HG02943 (cell line): ENCODE measurements around the gene GPS2.

Source experiments
- ATAC-seq: cut with Tn5 transposase; IDR thresholded peaks from one replicate; pipeline ENCODE4 v1.9.1; 2021; ENCODE audit warnings: mild to moderate bottlenecking, low read depth, moderate library complexity; ENCODE audit not compliant: unreplicated experiment

Gene GPS2

DNA sequence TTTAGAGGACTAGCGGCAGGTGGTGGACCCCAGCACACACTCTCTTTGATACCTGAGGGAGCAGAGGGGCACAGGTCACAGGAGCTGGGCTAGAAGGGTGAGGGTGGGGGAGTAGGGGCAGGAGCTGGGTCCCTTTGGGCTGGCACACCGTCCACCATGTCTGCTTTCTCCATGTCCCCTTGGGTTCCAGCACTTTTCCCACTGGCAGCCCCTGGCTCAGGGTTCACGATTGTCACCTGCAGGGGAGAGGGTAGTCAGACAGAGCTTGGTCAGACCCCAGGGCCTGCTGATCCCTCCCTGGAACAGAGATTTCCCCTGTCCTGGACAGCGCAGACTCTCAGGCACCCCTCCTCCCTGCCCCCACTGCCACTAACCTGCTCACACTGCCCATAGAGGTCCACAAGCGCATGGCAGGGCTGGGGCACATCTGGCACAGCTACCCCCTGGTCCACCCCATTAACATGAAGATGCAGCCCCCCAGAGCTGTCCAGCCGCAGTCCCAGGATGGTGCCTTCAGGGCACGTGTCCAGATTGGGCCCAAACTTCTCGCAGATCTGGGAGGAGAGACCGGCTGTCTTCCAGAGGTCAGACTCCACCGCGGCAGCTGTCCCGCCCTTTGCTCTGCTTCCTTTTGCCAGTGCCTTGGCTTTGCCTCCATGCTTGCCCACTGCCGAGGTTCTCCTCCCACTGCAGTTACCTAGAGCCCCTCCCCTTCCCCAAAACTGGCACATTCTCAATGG, 3.1 kb upstream of the GPS2 start:
- ATAC-seq, result no peak

DNA sequence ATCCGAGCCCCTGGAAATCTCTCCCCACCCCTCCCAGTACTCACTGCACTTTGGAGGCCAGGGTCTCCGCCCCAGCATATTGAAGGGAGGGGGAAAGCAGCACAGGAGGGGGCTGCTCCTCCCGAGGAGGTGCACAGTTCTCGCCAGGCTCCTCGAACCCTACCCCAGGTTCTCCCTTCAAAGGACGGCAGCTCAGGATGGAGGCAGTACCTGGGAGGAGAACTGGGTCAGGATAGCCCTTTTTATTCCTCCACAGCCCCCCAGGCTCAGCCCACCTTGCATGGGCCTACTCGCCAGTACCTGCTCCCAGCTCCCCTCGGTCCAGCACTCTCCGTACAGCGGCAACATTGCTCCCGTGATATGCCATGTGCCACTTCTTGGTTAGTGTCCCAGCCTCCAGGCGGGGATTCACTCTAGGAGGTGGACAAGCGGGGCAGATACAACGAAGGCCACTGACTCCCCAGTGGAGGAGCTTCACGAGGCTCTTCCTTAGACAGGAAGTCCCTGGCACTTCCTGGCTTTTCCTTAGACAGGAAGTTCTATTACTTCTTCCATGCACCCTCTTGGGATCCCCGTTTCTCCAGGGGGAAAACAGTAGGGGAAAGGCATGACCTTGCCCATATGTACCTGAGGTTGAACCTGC, 2.1 kb upstream of the GPS2 start:
- no peak for ATAC-seq

DNA sequence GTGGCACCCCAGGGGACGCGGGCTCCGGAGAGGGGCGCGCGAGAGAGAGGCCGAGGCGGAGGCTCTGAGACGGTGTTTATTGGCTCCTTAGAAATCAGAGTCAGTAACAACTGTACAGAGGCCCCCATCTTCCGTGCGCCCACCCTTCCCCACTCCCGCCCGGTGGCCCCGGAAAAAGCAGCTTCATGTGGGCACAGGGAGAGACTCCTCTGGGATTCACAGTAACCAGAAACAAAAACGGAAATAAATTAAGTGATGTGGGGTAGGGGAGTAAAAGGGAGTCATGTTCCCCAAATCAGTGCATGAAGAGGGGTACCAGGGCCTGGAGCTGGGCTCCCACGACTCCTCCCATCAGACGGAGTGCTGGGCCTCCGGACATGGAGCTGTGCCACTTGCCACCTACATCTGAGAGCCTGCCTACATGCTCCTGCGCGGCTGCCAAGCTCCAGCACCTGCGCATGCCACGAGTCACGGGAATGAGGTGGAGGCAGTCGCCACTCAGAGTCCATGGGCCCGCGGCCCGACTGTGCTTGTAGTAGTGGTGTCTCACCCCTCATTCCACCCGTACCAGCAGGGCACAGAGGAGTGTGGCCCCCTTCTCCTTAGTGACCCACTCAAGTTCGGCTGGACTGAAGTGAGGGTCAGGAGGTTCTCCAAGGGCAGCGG, 543 bp upstream of the GPS2 start:
- ATAC-seq, result no peak

DNA sequence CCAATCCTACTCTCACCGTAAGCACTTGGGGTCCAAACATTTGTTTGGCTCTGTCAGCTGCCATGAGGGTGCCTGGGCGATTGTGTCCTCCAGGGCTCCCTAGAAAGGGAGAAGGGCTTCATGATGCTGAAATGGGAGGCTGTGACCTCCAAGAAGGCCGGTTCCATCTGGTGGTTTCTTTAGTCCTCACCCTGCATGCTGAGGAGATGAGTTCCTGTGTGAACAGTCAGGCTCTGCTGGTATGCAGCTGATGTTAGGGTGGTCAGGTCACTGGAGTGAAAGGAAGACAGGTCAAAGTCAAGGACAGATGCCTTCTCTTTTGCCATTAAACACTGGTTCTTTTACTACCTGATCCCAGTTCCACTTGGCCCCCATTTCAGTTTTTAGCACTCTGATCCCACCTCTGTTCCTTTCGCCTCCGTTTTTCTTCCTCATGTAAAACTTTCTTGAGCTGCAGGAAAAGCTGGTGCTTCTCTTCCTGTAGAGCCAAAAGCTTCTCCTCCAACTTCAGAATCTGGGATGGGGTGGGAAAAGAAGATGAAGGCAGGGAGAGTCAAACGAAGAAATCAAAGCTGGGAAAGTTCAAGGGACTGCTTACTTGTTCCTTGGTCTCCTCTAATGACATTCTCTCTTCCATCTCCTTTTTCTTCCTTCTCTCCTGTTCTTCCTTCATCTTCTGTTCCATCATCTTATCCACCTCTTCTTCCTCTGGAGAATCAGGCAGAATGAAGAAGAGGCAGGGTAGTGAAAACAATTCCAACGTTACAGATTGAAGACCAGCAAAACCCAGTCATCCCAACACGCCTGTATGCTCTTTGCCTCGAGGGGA, 1.1 kb downstream of the GPS2 start:
- no peak for ATAC-seq

DNA sequence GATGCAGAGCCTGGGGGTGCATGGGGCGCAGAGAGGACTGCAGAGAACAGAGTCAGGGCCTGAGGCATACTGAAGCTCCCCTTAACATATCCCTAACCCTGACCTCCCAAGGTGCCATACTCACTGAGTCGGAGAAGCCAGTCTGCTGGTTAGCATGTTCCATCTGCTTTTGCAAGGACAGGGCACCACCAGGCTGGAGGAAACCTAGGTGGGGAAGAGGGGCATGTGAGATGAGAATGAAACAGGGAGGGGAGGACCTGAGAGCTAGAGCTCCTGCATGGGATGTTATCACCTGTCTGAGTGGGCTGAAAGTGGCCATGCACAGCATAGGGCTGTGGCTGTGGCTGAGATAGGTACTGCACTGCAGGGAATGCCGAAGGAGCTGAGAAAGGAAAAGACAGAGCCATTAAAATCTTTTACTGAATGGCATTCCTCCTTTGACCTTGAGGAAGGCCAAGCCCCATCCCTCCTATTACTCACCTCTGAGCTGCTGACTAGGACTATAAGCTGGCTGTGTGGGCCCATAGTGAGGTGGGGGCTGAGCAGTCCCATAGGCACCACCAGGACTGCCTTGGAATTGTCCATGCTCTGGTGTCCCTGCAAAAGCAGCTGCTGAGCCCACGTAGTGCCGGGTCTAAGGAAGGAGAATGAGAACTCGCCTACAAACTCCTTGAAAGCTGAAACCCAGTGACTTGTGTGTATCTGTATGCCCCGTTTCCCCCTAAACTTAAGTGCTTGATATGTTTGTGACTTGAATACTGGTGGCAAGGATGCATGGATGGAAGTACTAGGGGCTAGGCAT, 1.9 kb downstream of the GPS2 start:
- ATAC-seq, result no peak

DNA sequence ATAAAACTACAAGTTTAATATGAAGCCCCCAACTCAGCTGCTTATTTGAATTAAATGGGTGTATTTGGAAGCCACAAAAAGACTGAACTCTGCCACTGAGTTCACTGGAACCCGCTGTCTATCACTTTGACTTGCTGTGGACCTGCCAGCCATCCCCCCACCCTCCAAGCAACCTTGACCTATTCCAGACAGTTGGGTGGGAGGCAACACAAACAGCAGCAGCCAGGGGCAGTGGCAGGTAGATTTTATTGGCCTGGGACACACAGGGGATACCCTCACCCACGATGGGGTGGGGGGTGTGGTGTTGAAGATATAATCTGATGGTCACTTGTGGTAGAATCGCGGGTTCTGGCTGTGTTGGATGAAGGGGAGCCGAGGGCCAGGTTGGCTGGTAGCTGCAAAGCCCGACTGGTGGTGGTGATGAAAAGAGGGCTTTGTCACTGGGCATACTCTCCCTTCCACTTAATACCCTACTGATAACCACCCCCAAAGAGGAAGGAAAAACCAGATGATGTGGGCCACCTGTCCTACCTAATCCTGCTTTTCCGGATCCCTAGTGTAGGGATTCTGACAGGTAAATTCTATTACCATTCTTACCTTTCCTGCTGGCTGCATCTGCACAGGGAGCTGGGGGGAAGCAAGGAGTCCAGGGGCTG, 2.6 kb downstream of the GPS2 start:
- ATAC-seq, result no peak

DNA sequence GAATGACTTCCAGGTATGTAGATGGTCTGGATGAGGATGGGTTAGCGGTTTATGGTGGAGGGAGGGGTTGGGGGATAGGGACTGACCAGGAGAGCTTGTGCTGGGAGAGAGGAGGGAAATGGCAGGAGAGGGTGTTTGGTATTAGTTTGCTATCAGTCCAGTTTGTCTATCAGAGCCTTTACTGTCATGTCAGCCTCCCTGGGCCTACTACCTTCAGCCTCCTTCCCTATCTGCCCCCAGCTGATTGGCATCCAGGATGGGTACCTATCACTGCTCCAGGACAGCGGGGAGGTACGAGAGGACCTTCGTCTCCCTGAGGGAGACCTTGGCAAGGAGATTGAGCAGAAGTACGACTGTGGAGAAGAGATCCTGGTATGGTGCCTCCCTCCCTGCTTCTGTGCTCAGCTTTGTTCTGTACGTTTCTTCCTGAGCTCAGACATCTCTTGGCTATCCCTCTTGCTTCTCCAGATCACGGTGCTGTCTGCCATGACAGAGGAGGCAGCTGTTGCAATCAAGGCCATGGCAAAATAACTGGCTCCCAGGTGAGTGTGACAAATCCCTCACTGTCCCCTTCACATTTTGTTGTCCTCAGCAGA, 4.0 kb downstream of the GPS2 start:
- no peak for ATAC-seq

DNA sequence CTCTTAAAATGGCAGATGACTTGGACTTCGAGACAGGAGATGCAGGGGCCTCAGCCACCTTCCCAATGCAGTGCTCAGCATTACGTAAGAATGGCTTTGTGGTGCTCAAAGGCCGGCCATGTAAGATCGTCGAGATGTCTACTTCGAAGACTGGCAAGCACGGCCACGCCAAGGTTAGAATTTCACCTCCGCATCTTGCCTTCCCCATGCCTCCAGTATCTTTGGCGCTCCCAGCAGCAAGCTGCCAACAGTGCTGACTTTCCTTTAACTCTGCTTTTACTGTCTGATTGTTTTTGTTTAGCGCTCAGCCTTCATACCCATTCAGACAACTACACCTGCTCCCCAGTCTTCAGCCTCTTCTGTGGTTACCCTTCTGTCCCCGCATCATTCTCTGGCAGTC, 5.5 kb downstream of the GPS2 start:
- ATAC-seq, result no peak

DNA sequence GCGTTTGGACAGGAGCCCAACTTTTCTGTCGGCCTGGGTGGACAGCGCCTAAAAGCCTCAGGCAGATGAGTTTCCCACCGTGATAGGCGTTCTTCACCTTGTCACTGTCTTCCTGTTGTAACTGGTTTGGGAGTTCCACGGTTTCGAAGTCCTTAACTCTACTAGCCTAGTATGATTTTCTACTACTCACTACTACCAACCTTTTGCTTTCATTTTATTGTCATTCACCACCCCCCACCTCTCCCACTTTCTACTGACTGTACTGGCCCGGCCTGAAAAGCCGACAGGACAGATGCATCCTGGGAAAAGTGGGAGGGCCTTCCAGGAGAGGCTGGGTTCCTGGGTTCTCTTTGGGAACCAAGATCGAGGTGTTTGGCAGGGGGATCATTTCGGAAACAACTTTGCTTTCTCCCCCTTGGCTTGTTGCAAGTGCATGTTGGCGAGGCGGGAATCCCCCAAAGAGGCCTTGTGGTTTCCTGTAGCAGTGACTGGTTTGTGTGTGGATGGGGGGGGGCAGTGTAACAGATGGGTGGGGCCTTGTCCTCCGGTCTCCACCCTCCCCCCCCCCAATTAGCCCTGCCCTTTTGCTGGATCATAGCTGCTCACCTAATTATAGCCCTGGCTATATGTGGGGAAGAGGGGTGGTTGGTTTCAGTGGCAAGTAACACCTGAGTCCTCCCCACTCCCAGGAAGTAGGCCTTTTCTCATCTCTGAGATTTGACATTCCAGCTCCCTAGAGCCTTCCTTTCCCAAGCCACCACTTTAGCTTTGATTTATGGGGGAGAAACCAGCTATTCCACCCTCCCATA, 6.3 kb downstream of the GPS2 start:
- no peak for ATAC-seq

DNA sequence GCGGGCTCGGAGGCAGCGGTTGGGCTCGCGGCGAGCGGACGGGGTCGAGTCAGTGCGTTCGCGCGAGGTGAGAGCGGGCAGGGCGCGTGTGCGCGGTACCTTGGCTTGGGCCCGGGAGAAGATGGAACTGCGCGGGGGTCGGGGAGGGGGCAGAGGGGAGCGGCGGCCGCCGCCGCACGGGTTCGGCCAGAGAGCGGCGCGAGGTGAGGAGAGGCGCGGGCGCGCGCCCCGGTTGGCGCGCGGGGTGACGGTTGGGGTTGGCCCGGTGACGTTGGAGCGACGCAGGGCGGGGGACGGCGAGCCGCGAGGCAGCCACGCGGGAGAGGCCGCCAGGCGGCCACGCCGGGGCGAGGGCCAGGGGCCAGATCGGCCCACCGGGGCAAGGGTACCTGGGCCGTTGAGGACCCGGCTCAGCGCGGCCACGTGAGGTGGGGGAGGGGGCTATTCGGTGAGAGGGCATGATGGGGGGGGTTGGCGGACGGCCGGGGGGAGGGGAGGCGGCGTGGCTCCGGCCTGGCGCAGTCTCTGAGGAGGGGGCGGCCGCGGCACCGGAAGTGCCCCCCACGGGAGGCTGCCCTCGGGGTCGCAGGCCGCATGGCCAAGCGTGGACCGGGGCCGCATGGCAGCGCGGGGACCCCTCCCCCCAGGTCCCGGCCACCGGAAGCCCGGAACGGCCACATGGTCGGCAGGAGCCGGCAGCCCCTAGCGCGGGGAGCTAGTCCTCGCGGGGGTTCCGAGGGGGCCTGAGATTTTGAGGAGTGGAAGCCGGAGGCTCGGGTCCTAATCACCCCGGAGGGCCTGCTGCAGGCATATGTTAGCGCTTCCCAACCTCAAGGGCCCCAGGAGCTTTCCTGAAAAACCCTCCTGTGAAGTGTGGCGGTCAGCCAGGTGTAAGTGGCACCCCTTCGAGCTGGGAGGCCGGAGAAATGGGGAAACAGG, 7.2 kb downstream of the GPS2 start:
- no peak for ATAC-seq

DNA sequence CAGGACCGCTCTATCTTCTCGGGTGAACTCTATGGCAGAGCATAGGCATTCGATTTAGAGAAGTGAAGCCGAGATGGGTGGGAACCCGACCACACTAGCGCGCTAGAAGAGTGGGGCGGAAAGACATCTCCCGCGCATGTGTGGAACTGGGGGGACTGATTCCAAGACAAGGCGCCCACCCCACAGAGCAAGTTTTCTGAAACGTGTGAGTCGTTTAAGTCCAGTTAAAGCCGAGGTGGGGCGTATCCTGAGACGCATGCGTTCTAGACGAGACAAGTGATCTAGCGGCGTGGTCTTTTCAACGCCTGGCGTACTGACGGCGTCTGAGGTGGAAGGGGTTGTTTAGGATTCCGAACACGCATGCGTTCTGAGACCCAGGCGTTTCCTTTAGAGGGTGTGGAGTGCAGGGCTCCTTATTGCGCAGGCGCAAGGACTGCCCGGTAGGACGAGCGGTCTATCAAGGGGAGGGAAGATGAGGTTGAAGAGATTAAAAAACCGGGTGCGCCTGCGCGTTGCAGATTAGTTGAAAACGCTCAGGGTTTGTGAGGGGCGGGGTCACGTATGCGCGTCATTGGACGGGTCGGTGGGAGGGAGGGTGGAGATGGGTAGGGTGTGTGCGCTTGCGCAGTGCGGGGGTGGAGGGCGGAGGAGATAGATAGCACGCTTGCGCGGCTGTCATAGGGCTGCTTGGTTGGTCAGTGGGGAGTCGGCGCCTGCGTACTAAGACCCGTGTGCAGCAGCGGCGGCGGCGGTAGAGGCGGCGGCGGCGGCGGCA, 8.1 kb downstream of the GPS2 start, which contains the start of gene EIF5A:
Gene EIF5A (plus strand): TSS at position 718 of the 775 bp plus-strand sequence. CDS start 2,008 bp downstream, outside the sequence.
- ATAC-seq, result peak; percentile 72

DNA sequence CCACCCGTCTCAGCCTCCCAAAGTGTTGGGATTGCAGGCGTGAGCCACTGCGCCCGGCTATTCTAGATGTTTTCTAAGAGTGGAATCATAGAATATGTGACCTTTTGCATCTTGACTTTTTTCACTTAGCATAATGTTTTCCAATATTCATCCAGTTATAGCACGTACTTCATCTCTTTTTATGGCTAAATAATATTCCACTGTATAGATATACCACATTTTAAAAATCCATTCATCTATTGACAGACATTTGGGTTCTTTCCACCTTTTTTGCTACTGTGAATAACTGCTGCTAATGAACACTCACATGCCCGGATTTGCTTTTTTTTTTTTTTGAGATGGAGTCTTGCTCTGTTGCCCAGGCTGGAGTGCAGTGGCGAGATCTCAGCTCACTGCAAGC, 11.0 kb downstream of the GPS2 start:
- no peak for ATAC-seq

DNA sequence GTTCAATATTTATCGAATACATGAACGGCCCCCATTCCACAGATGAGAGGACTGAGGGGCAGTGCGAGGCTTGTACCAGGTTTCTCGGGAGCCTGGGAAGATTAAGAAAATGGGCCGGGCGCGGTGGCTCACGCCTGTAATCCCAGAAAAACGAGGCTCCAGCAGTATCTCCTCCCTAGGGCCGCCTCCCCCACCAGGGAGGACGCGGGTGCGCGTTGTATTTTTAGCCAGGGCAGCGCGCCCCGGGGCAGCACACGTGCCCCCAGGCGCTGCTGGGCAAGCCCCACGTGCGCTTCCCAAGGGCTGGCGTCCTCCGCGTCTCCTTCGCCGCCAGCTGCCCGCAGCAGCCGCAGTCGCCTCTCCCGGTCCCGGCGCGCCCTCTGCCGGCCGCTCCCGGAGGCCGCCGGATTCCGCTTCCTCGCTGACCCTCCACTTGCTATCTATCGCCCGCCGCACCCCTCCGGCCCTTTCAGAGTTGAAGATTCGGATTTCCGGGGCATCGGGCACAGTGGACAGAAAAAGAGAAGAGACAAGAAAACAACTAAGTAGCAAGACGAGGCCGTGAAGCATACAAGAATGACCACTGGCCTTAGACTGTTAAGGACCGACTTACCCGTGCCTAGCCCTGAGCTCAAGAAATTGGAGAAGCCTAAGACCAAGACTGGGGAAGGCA, 18.8 kb downstream of the GPS2 start:
- ATAC-seq, result no peak

DNA sequence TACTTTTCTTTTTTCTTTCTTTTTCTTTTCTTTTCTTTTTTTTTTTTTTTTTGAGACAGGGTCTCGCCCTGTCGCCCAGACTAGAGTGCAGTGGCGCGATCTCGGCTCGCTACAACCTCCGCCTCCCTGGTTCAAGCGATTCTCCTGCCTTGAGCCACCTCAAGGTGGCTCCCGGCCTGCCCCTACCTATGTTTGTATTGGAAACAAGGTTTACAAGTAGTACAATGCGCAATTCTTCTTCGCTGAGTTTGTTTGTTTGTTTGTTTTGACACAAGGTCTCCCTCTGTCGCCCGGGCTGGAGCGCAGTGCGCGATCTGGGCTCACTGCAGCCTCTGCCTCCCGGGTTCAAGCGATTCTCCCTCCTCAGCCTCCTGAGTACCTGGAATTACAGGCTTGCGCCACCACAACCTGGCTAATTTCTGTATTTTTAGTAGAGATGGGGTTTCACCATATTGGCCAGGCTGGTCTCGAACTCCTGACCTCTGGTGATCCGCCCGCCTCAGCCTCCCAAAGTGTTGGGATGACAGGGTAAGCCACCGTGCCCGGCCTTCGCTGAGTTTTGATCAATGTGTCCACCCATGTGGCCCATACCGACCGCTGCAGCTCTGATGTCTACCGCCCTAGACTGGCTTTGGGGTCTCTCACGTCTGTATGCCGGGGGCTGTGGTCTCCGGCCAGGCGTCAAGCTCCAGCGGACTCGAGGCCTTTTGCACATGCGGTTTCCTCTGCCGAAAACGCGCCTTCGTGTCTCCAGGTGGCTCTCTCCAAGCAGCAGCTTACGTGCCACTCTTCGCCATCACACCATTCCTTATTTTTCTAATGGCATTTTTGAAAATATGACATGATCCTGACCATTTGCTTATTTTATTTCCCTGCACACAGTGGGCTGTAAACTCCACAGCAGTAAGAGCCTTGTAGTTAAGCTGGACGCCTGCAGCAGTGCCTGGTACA, 19.7 kb downstream of the GPS2 start:
- no peak for ATAC-seq

DNA sequence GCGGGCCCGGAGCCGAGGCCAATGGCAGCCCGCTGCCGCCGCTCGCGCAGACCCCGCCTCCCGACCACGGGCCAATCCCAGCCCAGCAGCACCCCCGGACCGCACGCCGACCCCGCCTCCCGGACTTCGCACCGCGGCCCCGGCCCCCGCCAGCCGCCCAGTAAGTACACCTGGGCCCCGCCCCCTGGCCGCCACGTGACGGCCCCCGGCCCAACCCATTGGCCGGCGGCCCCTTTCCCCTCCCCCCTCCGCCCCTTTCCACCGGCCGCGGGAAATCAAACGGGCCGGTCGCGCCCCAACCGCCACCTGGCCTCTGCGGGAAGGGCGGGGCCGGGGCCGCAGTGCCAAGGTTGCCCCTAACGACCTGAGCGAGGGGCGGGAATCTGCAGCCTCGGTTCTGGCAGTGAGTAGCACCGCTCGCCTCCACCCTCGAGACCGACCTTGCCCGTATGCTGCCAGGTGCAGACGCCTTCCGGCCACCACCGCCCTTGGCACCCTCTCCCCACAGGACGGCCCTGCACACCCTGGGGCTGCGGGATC, 20.5 kb downstream of the GPS2 start, which contains the start of gene YBX2:
Gene YBX2 (minus strand): TSS at position 26 of the 540 bp plus-strand sequence. CDS start 139 bp downstream, outside the sequence.
- no peak for ATAC-seq
